ENCODE measurements around the gene ESYT2. TPM values are rescaled to one million over a fixed set of nuclear protein-coding genes. Genes with fewer than 3 reads are reported as not detected.

Gene ESYT2
- total and polyA plus RNA-seq, 9 of the 15 experiments (the other 6 are each of a cell fraction or from before 2014, with no cell fraction given) = 5.8 to 86.9 (median 64.7) TPM

DNA sequence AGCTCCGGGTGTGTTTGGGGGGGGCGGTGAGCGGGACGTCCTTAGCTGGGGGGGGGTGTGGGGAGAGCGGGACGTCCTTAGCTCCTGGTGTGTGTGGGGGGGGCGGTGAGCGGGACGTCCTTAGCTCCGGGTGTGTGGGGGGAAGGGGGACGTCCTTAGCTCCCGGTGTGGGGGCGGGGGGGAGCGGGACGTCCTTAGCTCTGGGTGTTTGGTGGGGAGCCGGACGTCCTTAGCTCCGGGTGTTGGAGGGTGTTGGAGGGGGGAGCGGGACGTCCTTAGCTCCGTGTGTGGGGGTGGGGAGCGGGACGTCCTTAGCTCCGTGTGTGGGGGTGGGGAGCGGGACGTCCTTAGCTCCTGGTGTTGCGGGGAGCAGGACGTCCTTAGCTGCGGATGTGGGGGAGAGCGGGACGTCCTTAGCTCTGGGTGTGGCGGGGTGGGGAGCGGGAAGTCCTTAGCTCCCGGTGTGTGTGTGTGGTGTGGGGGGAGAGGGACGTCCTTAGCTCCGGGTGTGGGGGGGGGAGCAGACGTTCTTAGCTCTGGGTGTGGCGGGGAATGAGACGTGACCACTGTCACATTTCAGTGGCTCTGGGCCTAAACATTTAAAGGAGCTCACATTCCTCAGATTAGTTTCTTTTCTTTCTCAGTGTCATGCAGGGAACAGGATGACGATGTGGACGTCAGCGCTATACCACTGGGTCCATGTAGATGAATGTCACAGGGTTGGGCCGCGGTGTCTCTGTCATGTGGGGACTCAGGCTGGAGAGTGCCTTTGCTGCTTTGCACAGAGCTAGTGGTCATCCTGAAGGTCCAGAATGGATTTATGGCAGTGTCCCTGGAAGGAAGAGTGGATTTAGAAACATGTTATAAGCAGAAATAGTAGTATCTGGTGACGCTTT, 34.5 kb upstream of the ESYT2 start (continued):
- TF ChIP-seq POLR2AphosphoS2 (IDR thresholded peaks at IDR 0.05; ENCODE audit: low read length) (0 out of 2 replicates have a peak, but pooled peaks have one; percentile 54), JUN (IDR thresholded peaks at IDR 0.05; ENCODE audit: borderline replicate concordance, low read depth, low read length) (peak; percentile 15; the same call in 1 of the 2 replicates), JUN (CRISPR knock-in tag; IDR thresholded peaks at IDR 0.05; ENCODE audit: borderline replicate concordance) (no peak), TCF7L2 (IDR thresholded peaks at IDR 0.05; ENCODE audit: low read depth, low read length) (no peak), KAT7 (CRISPR knock-in tag; IDR thresholded peaks at IDR 0.05; ENCODE audit: borderline replicate concordance) (no peak; the same call in 1 of the 2 replicates), CEBPB (tag; IDR thresholded peaks at IDR 0.05) (no peak), HDAC3 (IDR thresholded peaks at IDR 0.05; ENCODE audit: borderline replicate concordance, partially characterized antibody) (peak; percentile 28), FIP1L1 (IDR thresholded peaks at IDR 0.05; ENCODE audit: low read depth, low read length, poor library complexity, severe bottlenecking) (no peak), MCM7 (IDR thresholded peaks at IDR 0.05) (peak in 1 of 2 experiments; percentile 99; a peak in 2 of 4 replicates), MCM5 (IDR thresholded peaks at IDR 0.05; ENCODE audit: low read depth) (no peak), XRCC4 (IDR thresholded peaks at IDR 0.05; ENCODE audit: extremely low read depth, insufficient read depth, insufficient read length) (no peak)
- TF ChIP-seq, protein P1, sequence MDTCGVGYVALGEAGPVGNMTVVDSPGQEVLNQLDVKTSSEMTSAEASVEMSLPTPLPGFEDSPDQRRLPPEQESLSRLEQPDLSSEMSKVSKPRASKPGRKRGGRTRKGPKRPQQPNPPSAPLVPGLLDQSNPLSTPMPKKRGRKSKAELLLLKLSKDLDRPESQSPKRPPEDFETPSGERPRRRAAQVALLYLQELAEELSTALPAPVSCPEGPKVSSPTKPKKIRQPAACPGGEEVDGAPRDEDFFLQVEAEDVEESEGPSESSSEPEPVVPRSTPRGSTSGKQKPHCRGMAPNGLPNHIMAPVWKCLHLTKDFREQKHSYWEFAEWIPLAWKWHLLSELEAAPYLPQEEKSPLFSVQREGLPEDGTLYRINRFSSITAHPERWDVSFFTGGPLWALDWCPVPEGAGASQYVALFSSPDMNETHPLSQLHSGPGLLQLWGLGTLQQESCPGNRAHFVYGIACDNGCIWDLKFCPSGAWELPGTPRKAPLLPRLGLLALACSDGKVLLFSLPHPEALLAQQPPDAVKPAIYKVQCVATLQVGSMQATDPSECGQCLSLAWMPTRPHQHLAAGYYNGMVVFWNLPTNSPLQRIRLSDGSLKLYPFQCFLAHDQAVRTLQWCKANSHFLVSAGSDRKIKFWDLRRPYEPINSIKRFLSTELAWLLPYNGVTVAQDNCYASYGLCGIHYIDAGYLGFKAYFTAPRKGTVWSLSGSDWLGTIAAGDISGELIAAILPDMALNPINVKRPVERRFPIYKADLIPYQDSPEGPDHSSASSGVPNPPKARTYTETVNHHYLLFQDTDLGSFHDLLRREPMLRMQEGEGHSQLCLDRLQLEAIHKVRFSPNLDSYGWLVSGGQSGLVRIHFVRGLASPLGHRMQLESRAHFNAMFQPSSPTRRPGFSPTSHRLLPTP (IDR thresholded peaks at IDR 0.05; ENCODE audit: borderline replicate concordance, extremely low read depth, insufficient read length) = no peak
- TF ChIP-seq, protein P2, sequence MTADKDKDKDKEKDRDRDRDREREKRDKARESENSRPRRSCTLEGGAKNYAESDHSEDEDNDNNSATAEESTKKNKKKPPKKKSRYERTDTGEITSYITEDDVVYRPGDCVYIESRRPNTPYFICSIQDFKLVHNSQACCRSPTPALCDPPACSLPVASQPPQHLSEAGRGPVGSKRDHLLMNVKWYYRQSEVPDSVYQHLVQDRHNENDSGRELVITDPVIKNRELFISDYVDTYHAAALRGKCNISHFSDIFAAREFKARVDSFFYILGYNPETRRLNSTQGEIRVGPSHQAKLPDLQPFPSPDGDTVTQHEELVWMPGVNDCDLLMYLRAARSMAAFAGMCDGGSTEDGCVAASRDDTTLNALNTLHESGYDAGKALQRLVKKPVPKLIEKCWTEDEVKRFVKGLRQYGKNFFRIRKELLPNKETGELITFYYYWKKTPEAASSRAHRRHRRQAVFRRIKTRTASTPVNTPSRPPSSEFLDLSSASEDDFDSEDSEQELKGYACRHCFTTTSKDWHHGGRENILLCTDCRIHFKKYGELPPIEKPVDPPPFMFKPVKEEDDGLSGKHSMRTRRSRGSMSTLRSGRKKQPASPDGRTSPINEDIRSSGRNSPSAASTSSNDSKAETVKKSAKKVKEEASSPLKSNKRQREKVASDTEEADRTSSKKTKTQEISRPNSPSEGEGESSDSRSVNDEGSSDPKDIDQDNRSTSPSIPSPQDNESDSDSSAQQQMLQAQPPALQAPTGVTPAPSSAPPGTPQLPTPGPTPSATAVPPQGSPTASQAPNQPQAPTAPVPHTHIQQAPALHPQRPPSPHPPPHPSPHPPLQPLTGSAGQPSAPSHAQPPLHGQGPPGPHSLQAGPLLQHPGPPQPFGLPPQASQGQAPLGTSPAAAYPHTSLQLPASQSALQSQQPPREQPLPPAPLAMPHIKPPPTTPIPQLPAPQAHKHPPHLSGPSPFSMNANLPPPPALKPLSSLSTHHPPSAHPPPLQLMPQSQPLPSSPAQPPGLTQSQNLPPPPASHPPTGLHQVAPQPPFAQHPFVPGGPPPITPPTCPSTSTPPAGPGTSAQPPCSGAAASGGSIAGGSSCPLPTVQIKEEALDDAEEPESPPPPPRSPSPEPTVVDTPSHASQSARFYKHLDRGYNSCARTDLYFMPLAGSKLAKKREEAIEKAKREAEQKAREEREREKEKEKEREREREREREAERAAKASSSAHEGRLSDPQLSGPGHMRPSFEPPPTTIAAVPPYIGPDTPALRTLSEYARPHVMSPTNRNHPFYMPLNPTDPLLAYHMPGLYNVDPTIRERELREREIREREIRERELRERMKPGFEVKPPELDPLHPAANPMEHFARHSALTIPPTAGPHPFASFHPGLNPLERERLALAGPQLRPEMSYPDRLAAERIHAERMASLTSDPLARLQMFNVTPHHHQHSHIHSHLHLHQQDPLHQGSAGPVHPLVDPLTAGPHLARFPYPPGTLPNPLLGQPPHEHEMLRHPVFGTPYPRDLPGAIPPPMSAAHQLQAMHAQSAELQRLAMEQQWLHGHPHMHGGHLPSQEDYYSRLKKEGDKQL (CRISPR knock-in tag; IDR thresholded peaks at IDR 0.05; ENCODE audit: borderline replicate concordance) = no peak
- TF ChIP-seq, protein P3, sequence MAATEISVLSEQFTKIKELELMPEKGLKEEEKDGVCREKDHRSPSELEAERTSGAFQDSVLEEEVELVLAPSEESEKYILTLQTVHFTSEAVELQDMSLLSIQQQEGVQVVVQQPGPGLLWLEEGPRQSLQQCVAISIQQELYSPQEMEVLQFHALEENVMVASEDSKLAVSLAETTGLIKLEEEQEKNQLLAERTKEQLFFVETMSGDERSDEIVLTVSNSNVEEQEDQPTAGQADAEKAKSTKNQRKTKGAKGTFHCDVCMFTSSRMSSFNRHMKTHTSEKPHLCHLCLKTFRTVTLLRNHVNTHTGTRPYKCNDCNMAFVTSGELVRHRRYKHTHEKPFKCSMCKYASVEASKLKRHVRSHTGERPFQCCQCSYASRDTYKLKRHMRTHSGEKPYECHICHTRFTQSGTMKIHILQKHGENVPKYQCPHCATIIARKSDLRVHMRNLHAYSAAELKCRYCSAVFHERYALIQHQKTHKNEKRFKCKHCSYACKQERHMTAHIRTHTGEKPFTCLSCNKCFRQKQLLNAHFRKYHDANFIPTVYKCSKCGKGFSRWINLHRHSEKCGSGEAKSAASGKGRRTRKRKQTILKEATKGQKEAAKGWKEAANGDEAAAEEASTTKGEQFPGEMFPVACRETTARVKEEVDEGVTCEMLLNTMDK (IDR thresholded peaks at IDR 0.05; ENCODE audit: borderline replicate concordance, insufficient read depth, low read depth, low read length, poor library complexity, severe bottlenecking) = no peak

Measured in K562 (cell line).